Astrocyte (in vitro differentiated cells and primary cell): ENCODE measurements around the gene FCHO1.

Experiments
- CTCF ChIP-seq: IDR thresholded peaks from 2 replicates; pipeline ENCODE4 v1.5.1; 2011; ENCODE audit warnings: low read depth, mild to moderate bottlenecking, inconsistent platforms, low read length, moderate library complexity; ENCODE audit not compliant: insufficient read depth
- EZH2 ChIP-seq: IDR thresholded peaks from 2 replicates; pipeline ENCODE4 v1.6.1; 2012; ENCODE audit warnings: mild to moderate bottlenecking, low read length, inconsistent platforms; ENCODE audit not compliant: insufficient read depth

GRCh38 chr19:17743874-17744580, 7.2 kb upstream of the FCHO1 start:
- TF ChIP-seq EZH2 (no peak), CTCF (no peak)
